ENCODE measurements around the gene CAAP1. TPM values are rescaled to one million over a fixed set of nuclear protein-coding genes. Genes with fewer than 3 reads are reported as not detected.

The CAAP1 gene
- total and polyA plus RNA-seq, 2 of the 13 experiments (the other 11 are each of a cell fraction or from before 2014, with no cell fraction given), result 10.9 to 40.2 TPM

DNA sequence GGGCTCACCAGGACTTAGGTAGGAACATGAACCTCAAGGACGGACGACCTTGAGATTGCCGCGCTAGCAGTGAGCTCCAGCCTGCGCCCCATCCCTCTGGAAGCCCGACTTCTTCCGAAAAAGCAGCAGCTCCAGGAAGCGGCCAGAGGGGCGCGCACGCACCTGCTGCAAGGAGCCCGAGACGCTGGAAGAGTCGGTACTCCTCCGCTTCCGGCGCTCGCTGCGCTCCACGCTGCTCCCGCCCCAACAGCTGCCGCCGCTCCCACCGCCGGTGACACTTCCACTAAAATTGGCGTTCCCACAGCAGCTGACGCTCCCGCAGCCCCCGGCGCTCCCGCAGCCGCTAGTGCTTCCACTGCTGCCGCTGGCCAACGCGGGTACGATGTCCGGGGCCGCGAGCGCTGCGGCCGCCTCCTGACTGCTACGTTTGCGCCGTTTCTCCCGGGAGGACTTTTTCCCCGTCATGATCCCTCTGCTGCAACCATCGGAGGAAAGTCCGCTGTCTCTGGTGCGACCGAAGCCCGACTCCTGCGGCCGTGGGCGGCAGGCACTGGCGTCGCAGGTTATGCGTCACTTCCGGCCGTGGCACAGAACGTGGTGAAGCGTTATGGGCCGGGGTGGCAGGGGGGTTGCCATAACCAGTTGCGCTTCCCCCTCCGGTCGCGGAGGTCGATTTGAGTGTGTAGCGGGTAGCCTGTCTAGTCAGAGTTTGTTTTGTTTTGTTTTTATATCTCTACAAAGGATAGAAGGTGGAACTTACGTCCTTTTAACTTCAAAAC lies at the start of gene CAAP1 (continued):
- TF ChIP-seq NRL (CRISPR knock-in tag; IDR thresholded peaks at IDR 0.05; ENCODE audit: borderline replicate concordance) (peak; percentile 95), WIZ (CRISPR knock-in tag; IDR thresholded peaks at IDR 0.05) (peak; percentile 86; the same call in 1 of the 2 replicates), MAFK (conservative IDR thresholded peaks at IDR 0.05 in 1 of 2, IDR thresholded peaks at IDR 0.05 in 1 of 2; ENCODE audit: low read length in 2 of 2) (no peak), ZSCAN12 (CRISPR knock-in tag; IDR thresholded peaks at IDR 0.05) (no peak), ZFP90 (CRISPR knock-in tag; IDR thresholded peaks at IDR 0.05; ENCODE audit: borderline replicate concordance) (no peak), CBX2 (IDR thresholded peaks at IDR 0.05; ENCODE audit: low read depth, low read length) (no peak), CBX2 (CRISPR knock-in tag; IDR thresholded peaks at IDR 0.05; ENCODE audit: low read depth) (no peak), ZNF678 (CRISPR knock-in tag; IDR thresholded peaks at IDR 0.05) (0 out of 2 replicates have a peak, but pooled peaks have one; percentile 18), MEIS1 (CRISPR knock-in tag; IDR thresholded peaks at IDR 0.05; ENCODE audit: borderline replicate concordance) (peak; percentile 74; the same call in 1 of the 2 replicates), IRF1 (CRISPR knock-in tag; IDR thresholded peaks at IDR 0.05; ENCODE audit: low read depth) (no peak), ZNF776 (CRISPR knock-in tag; IDR thresholded peaks at IDR 0.05) (peak; percentile 23; the same call in 1 of the 2 replicates), ZNF354B (CRISPR knock-in tag; IDR thresholded peaks at IDR 0.05) (no peak), MIER2 (CRISPR knock-in tag; IDR thresholded peaks at IDR 0.05) (0 out of 2 replicates have a peak, but pooled peaks have one; percentile 21), SKI (IDR thresholded peaks at IDR 0.05; ENCODE audit: partially characterized antibody) (peak; percentile 44), MATR3 (CRISPR knock-in tag; IDR thresholded peaks at IDR 0.05) (no peak), CREM (IDR thresholded peaks at IDR 0.05) (peak; percentile 98), CREM (CRISPR knock-in tag; IDR thresholded peaks at IDR 0.05) (peak; percentile 91), NFE2L2 (IDR thresholded peaks at IDR 0.05; ENCODE audit: low read length) (no peak), ZNF142 (CRISPR knock-in tag; IDR thresholded peaks at IDR 0.05) (no peak), RXRA (CRISPR knock-in tag; IDR thresholded peaks at IDR 0.05) (peak; percentile 77), ZMAT5 (CRISPR knock-in tag; IDR thresholded peaks at IDR 0.05; ENCODE audit: borderline replicate concordance, low read depth) (no peak)
- TF ChIP-seq, protein P1, sequence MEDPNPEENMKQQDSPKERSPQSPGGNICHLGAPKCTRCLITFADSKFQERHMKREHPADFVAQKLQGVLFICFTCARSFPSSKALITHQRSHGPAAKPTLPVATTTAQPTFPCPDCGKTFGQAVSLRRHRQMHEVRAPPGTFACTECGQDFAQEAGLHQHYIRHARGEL (CRISPR knock-in tag; IDR thresholded peaks at IDR 0.05), result no peak
- TF ChIP-seq, protein P2, sequence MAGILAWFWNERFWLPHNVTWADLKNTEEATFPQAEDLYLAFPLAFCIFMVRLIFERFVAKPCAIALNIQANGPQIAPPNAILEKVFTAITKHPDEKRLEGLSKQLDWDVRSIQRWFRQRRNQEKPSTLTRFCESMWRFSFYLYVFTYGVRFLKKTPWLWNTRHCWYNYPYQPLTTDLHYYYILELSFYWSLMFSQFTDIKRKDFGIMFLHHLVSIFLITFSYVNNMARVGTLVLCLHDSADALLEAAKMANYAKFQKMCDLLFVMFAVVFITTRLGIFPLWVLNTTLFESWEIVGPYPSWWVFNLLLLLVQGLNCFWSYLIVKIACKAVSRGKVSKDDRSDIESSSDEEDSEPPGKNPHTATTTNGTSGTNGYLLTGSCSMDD (CRISPR knock-in tag; IDR thresholded peaks at IDR 0.05), result no peak
